ENCODE measurements around the gene ACSF2.
"Not testable (repeated sequence)": the region's sequence is repeated elsewhere in the genome, so short reads cannot be mapped to it uniquely, and the experiment has no call there.

The ACSF2 gene

GRCh38 chr17:50426472-50426782, 409 bp downstream of the ACSF2 start:
- no peak for DNase-seq (ENCODE audit: low spot score)
- TF ChIP-seq CTCF (conservative IDR thresholded peaks at IDR 0.05; ENCODE audit: low read depth) = no peak
- ChIA-PET CTCF (interaction anchor here (0.7 to 3.0 kb wide), 4 partner anchors 21 to 61 kb away, joined by 3 to 16 read pairs (median 5); partner anchors contain the start of genes LRRC59 and RSAD1), POLR2A (ENCODE audit: low non-redundant PET) (interaction anchor here (0.5 to 1.7 kb wide), 3 partner anchors 10 to 29 kb away, joined by 3 to 6 read pairs (median 4); partner anchors contain the start of gene LRRC59)
- H3K27ac ChIP-seq = peak overlapping the region; percentile 85

GRCh38 chr17:50426814-50427787, 1.1 kb downstream of the ACSF2 start:
- TF ChIP-seq CTCF (conservative IDR thresholded peaks at IDR 0.05; ENCODE audit: low read depth) = peak; percentile 69
- CTCF ChIA-PET = interaction anchor here (0.6 to 3.0 kb wide), 6 partner anchors 8 to 61 kb away, joined by 3 to 16 read pairs (median 4); partner anchors contain the start of genes LRRC59 and RSAD1
- peak; percentile 53 for DNase-seq (ENCODE audit: low spot score)
- POLR2A ChIA-PET (ENCODE audit: low non-redundant PET) = interaction anchor here (0.5 to 1.7 kb wide), 2 partner anchors 10 to 30 kb away, joined by 3 to 4 read pairs; partner anchors contain the start of gene LRRC59
- peak overlapping the region; percentile 85 for H3K27ac ChIP-seq

- peak overlapping the region; percentile 85 for H3K27ac ChIP-seq
- DNase-seq (ENCODE audit: low spot score); POLR2A ChIA-PET (ENCODE audit: low non-redundant PET): not testable (repeated sequence)
- CTCF ChIA-PET = interaction anchor here (0.6 to 1.2 kb wide), 2 partner anchors 14 to 84 kb away, joined by 4 to 6 read pairs; no protein-coding TSS in a partner anchor
These were observed 2.1 kb downstream of the ACSF2 start for GRCh38 chr17:50428126-50428525.

GRCh38 chr17:50428831-50429424, 2.9 kb downstream of the ACSF2 start:
- H3K27ac ChIP-seq = peak overlapping the region; percentile 85
- no peak for TF ChIP-seq CTCF (conservative IDR thresholded peaks at IDR 0.05; ENCODE audit: low read depth)
- POLR2A ChIA-PET (ENCODE audit: low non-redundant PET) = no interaction called here
- DNase-seq (ENCODE audit: low spot score) = peak; percentile 75
- CTCF ChIA-PET = interaction anchor here (0.6 to 1.4 kb wide), 3 partner anchors 13 to 83 kb away, joined by 4 to 8 read pairs (median 6); partner anchors contain the start of gene LRRC59

GRCh38 chr17:50429793-50430192, 3.8 kb downstream of the ACSF2 start:
- no peak for DNase-seq (ENCODE audit: low spot score)
- TF ChIP-seq CTCF (conservative IDR thresholded peaks at IDR 0.05; ENCODE audit: low read depth) = no peak
- CTCF ChIA-PET = interaction anchor here (1.4 kb wide), 1 partner anchor 32 kb away, joined by 8 read pairs; the partner anchor contains the start of gene LRRC59
- POLR2A ChIA-PET (ENCODE audit: low non-redundant PET) = no interaction called here
- H3K27ac ChIP-seq = peak overlapping the region; percentile 85

- DNase-seq (ENCODE audit: low spot score) = no peak
- TF ChIP-seq CTCF (conservative IDR thresholded peaks at IDR 0.05; ENCODE audit: low read depth) = no peak
- ChIA-PET CTCF (no interaction called here), POLR2A (ENCODE audit: low non-redundant PET) (no interaction called here)
- no peak overlapping the region for H3K27ac ChIP-seq
These were observed 5.0 kb downstream of the ACSF2 start for GRCh38 chr17:50430821-50431618.
